ENCODE results near the gene HES5.
"Not testable (repeated sequence)": the region's sequence is repeated elsewhere in the genome, so short reads cannot be mapped to it uniquely, and the experiment has no call there.

The HES5 gene

DNA sequence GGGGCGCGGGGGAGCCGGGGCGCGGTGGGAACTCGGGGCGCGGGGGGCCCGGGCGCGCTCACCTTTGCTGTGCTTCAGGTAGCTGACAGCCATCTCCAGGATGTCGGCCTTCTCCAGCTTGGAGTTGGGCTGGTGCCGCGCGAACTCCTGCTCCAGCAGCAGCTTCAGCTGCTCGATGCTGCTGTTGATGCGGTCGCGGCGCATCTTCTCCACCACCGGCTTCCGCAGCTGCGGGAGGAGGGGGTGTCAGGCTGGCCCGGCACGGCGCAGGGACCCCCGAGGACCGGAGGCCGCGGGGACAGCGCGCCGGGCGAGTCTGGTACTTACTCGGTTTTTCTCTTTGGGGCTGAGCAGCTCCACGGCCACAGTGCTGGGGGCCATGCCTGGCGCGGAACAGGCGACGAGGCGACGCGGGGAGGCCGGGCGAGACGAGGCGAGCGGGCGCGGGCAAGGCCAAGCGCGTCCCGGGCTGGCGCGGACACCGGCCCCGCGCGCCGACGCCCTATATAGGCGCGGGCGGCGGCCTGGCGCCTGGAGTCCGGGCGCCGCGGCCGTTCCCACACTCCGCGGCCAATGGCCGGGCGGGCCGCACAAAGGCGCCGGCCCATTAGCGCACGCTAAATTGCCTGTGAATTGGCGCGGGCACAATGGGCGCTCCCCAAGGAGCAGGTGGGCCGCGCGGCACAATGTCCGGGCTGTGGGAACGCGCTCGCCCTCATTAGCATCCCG is at the start of gene HES5:
HES5 (minus strand) TSS at position 480 of the 729 bp plus-strand sequence; CDS start at position 381, 99 bp downstream.
- DNase-seq = no peak

DNA sequence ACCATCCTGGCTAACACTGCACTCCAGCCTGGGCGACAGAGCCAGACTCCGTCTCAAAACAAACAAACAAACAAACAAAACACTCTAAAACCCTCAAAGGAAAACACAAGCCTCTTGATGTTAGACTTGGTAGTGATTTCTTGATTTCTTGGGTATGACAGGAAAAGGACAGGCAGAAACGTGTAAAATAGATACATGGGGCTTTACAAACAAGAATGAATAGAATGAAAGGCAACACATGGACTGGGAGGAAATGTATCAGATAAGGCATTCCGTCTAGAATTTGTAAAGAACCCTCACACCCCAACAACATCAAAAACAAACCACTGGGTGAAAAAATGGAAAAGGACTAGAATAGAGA is 48.7 kb upstream of the HES5 start:
- no peak for DNase-seq

- DNase-seq = not testable (repeated sequence)
These were observed 47.6 kb upstream of the HES5 start for GRCh38 chr1:2577565-2578075.

GRCh38 chr1:2575801-2576663 is 46.0 kb upstream of the HES5 start:
- DNase-seq = no peak

GRCh38 chr1:2574350-2574749 is 44.3 kb upstream of the HES5 start:
- DNase-seq = no peak

DNA sequence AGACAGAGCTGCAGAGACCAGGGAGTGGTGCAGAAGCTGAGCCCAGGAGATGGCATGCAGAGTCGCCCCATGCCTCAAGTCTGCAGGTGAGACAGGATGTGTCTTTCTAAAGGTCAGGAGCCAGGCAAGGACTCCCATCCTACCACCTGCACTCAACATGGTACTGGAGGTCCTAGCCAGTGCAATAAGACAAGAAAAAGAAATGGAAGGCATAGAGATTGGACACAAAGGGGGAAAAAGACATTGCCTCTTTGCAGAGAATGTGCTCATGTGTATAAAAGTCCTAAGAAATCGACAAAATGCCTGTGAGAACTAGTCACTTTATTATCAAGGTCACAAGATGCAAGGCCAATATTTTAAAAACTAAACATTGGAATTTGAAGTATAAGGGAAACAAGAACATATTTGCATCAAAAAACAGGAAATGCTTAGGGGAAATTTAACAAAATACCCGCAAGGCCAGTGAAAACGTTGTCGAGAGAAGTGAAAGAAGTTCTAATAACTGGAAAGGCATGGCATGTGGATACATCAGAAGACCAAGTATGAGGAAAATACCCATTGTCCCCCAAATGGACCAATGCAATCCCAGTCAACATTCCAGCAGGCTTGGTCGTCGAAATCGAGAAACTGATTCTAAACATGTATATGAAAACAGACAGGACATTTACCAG is 43.3 kb upstream of the HES5 start:
- no peak for DNase-seq

GRCh38 chr1:2571348-2571747 is 41.3 kb upstream of the HES5 start:
- no peak for DNase-seq

DNA sequence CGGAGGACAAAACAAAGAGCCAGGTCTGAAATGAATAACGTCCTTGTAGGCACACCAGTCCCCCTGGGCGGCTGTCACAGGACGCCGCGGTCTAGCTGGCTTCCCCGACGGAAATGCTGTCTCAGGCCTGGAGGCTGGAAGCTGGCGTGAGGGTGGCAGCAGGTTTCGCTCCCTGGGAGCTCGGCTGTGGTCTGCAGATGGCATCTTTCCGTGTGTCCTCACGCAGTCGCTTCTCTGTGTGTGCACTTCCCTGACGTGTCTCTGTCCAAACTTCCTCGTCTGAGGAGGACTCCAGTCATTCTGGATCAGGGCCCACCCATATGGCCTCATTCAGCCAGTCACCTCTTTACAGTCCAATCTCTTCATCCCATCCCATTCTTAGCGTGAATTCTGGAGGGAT is 40.3 kb upstream of the HES5 start:
- DNase-seq = no peak

DNA sequence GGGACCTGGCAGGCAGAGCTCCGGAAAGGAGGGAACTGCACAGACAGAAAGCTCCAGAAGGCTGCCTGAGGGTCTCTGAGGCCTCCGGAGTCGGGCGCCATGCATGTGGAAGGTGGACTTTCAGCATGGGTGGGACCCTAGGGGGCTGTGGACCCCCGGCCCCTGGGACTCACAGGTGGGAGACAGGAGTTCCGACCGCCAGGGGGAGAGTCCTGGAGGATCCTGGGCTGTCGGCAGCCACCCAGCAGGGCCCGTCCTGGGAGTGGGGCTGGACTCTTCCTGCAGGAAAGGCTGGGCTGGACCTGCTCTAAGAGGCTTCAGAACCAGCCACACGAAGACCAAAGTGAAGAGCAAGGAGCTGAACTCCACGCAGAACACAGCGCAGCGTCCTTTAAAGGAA is 39.6 kb upstream of the HES5 start:
- not testable (repeated sequence) for DNase-seq

- no peak for DNase-seq
These were observed 39.0 kb upstream of the HES5 start for GRCh38 chr1:2569060-2569459.

DNA sequence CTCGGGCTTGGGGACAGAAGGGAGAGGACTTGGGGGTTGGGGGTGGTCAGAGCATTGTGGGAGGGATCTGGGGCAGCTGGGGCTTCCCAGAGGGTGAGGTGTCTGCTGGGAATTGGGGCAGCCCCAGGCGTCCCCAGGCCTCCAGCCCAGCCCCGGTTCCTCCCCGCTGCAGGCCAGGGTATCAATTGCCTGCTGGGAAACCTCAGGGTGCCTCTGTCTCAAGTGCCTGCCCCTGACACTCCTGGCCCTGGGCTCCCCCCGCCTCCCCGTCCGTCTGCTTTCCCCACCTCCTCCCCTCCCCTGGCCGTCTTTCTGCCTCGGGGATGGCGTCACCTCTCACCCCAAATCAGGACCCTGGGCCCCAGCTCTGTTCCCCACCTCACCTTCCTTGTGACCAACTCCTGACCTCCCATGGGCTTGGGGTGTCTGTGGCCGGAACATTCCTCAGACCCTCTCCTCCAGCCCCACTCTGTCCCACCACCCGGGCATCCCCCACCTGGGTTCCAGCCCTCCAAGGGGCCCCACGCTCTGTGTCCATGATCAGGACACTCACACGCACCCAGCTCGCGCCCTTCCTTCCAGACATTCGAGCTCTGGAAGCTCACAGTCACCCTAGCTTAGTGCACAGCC is 38.2 kb upstream of the HES5 start:
- not testable (repeated sequence) for DNase-seq

DNA sequence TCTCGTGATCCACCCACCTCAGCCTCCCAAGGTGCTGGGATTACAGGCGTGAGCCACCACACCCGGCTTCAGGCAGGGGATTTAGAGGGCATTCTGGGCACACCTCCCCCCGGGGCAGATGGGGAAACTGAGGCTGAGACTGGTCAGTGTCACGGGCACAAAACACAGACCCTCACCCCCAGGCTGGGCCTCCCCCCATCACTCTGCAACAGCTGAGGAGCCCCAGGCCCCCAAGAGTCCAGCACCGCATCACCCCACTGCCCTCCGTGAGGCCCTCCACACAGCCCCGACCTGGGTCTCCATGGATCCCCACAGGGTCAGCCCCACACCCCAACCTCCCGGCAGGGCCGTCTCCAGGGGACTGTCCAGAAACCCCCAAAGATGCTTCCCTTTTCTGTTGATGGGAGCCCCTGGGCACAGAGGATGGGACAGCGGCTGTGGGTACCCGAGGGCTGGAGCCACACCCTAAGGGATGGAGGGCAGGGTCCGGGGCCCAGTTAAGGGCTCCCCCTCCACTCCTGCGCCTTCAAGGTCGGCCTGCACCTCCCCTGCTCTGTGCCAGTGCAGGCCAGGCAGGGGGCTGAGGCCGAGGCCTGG is 37.1 kb upstream of the HES5 start:
- no peak for DNase-seq

- no peak for DNase-seq
These were observed 36.3 kb upstream of the HES5 start for GRCh38 chr1:2566101-2567045.

- DNase-seq = no peak
These were observed 34.8 kb upstream of the HES5 start for GRCh38 chr1:2564815-2565374.

DNA sequence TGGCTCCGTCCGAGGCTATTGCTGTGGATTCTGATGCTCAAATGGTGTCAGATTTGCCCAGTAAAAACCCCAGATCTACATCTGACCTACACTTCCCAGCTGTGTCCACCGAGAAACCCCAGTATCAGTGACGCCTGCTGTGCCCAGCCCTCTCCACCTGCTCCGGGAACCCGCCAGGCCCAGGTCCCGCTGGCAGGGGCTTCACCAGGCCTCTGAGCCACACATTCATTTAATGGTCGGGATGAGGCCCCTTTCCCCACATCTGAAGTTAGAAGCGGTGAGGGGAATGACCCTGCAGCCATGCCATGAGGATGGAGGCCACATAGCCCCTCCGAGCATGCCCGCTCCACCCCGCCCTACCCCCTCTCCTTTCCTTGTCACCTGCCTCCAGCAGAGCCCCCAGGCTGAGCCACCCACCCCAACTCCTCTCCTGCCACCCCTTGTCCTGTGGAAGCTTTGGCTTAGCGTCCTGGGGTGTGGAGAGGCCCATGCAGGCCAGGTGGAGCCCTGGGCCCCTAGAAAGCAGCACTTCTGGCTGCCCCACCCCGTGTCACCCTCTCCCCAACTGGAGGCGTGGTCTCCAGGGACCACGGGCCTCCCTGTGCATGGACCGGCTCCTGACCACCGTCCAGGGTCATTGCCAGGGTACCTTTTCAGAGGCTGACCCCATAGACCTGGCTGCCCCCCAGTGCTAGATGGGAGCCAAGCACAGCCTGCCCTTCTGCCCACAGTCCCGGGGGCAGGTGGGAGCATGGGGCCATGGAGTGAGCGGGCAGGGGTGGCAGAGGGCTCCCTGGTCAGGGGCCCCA is 34.1 kb upstream of the HES5 start:
- DNase-seq = no peak

- no peak for DNase-seq
These were observed 33.1 kb upstream of the HES5 start for GRCh38 chr1:2563205-2563604.

GRCh38 chr1:2561898-2562895 is 32.1 kb upstream of the HES5 start:
- no peak for DNase-seq

DNA sequence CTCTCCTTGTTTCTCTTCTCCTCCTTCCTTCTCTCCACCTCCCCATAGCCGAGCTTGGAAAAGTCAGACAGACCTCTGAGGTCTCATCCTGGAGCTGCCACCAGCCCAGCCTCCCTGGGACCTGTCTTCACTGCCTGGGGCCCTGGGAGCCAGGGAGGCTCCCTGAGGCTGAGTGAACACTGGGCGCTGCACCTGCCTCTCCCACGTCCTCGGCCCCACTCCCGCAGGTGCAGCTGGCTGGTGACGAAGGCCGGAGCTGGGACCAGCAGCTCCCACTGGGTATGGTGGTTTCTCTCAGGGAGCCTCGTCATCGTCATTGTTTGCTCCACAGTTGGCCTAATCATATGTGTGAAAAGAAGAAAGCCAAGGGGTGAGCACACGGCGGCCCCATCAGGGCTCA is 31.4 kb upstream of the HES5 start:
- DNase-seq = no peak

Data from SW 1271 (cell line).